ENCODE results near the gene JARID2. TPM values are rescaled to one million over a fixed set of nuclear protein-coding genes. Genes with fewer than 3 reads are reported as not detected.
A peak's percentile ranks its signal among the peaks of the same experiment; 100 is the strongest.

Gene JARID2
- total and polyA plus RNA-seq, 8 donors = 2.4 to 42.6 (median 11.5) TPM

GRCh38 chr6:15444081-15444731 is 198.3 kb downstream of the JARID2 start:
- H3K4me1 ChIP-seq = peaks cover 0 to 79% (median 46%) of the 10 kb centered on the region in 4 donors
- 57 to 71% (median 67%) methylated on average over 14 of the region's 14 CpGs for WGBS, 5 donors
- H3K27me3 ChIP-seq = no peaks in the 10 kb centered on the region
- TF ChIP-seq POLR2AphosphoS5 (IDR thresholded peaks at IDR 0.05) (no peak), EP300 (IDR thresholded peaks at IDR 0.05) (no peak), CTCF (IDR thresholded peaks at IDR 0.05) (no peak), POLR2A (IDR thresholded peaks at IDR 0.05) (no peak)
- intact Hi-C loops (cut with DNase I; ENCODE audit: low total_unique reads) = no loop called here
- DNase-seq = peak in 1 of 2 donors; percentile 48
- H3K4me3 ChIP-seq = no peak overlapping the region
- H3K27ac ChIP-seq = peak overlapping the region in 2 of 5 donors; percentile 10 to 42
- no peaks in the 10 kb centered on the region for H3K36me3 ChIP-seq
- no peaks in the 10 kb centered on the region for H3K9me3 ChIP-seq

GRCh38 chr6:15444881-15445280 is 199.0 kb downstream of the JARID2 start:
- no peak overlapping the region for H3K27ac ChIP-seq
- TF ChIP-seq POLR2AphosphoS5 (IDR thresholded peaks at IDR 0.05) (no peak), POLR2A (IDR thresholded peaks at IDR 0.05) (no peak), EP300 (IDR thresholded peaks at IDR 0.05) (no peak), CTCF (IDR thresholded peaks at IDR 0.05) (no peak)
- H3K36me3 ChIP-seq = no peaks in the 10 kb centered on the region
- H3K27me3 ChIP-seq = no peaks in the 10 kb centered on the region
- peak in 1 of 2 donors; percentile 72 for DNase-seq
- no peak overlapping the region for H3K4me3 ChIP-seq
- no peaks in the 10 kb centered on the region for H3K9me3 ChIP-seq
- WGBS, 5 donors = 64 to 74% (median 69%) methylated on average over 2 to 3 of the region's 3 CpGs
- intact Hi-C loops (cut with DNase I; ENCODE audit: low total_unique reads) = no loop called here
- H3K4me1 ChIP-seq = peaks cover 0 to 77% (median 42%) of the 10 kb centered on the region in 4 donors

GRCh38 chr6:15447546-15448267 is 201.8 kb downstream of the JARID2 start:
- H3K4me1 ChIP-seq = peaks cover 0 to 48% (median 28%) of the 10 kb centered on the region in 4 donors
- H3K27me3 ChIP-seq = no peaks in the 10 kb centered on the region
- no peak overlapping the region for H3K4me3 ChIP-seq
- H3K27ac ChIP-seq = no peak overlapping the region
- H3K36me3 ChIP-seq = peaks cover 0 to 8% (median 8%) of the 10 kb centered on the region in 4 donors
- H3K9me3 ChIP-seq = no peaks in the 10 kb centered on the region
- 77 to 85% (median 81%) methylated on average over 5 of the region's 5 CpGs for WGBS, 5 donors
- intact Hi-C loops (cut with DNase I; ENCODE audit: low total_unique reads) = no loop called here
- DNase-seq = no peak
- TF ChIP-seq POLR2AphosphoS5 (IDR thresholded peaks at IDR 0.05) (no peak), CTCF (IDR thresholded peaks at IDR 0.05) (no peak), EP300 (IDR thresholded peaks at IDR 0.05) (no peak), POLR2A (IDR thresholded peaks at IDR 0.05) (no peak)

- intact Hi-C loops (cut with DNase I; ENCODE audit: low total_unique reads) = no loop called here
These were observed 203.1 kb downstream of the JARID2 start for GRCh38 chr6:15449011-15449410.

More at GRCh38 chr6:15449011-15449410, 203.1 kb downstream of the JARID2 start:
- no peak overlapping the region for H3K27ac ChIP-seq
- H3K36me3 ChIP-seq = peaks cover 0 to 16% (median 12%) of the 10 kb centered on the region in 4 donors
- no peaks in the 10 kb centered on the region for H3K9me3 ChIP-seq
- peaks cover 0 to 39% (median 26%) of the 10 kb centered on the region in 4 donors for H3K4me1 ChIP-seq
- DNase-seq = no peak
- TF ChIP-seq EP300 (IDR thresholded peaks at IDR 0.05) (no peak), POLR2A (IDR thresholded peaks at IDR 0.05) (no peak), POLR2AphosphoS5 (IDR thresholded peaks at IDR 0.05) (no peak), CTCF (IDR thresholded peaks at IDR 0.05) (no peak)
- WGBS, 5 donors = 94 to 98% (median 96%) methylated on average over 2 of the region's 2 CpGs
- H3K4me3 ChIP-seq = no peak overlapping the region
- no peaks in the 10 kb centered on the region for H3K27me3 ChIP-seq
